Activated T-helper 1 cell treated with Interleukin-2 at 50 U/mL for 16 hours (primary cell): ENCODE data around the gene ZFP36L2.

ENCODE experiments used
- DNase-seq: peaks from one replicate; pipeline ENCODE4 v3.0.0-alpha.2; 2020; ENCODE audit warnings: low read depth

ZFP36L2 gene

DNA sequence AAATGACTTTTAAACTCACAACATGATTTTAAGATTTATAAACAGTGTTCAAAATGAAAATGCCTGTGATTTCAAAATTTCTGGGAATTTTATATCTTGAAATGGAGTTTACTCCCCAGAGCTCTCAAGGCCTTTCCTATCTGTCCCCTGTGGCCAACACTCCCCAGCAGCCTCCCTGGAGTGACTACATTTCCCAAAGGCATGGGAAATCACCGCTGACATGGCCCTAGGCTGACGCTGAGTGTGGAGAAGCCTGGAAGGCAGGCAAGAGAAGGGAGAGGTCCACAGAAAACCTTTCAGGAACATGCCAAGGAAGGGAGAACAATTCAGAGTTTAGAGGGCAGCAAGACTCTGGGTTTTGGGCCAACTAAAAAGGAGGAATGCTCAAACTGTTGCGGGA, 20.2 kb upstream of the ZFP36L2 start:
- DNase-seq: no peak

DNA sequence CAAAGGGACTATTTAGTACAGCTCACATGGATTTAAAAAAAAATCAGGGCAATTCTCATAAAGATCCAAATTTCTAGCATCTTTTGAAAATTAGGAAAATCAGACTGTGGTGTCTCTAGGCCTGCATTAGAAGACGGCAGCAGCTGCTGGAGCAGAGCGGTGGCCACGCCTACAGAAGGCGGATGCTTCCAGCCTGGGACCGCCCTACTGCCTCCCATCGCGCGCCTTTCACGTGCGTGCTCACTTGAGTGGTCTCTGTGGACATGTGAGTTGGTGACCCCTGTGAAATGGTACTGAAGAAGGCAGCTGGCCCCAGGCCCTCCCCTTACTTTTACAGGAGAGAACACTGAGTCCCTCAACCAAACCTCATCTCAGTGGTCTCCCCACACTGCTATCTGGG, 15.2 kb upstream of the ZFP36L2 start:
- no peak for DNase-seq

DNA sequence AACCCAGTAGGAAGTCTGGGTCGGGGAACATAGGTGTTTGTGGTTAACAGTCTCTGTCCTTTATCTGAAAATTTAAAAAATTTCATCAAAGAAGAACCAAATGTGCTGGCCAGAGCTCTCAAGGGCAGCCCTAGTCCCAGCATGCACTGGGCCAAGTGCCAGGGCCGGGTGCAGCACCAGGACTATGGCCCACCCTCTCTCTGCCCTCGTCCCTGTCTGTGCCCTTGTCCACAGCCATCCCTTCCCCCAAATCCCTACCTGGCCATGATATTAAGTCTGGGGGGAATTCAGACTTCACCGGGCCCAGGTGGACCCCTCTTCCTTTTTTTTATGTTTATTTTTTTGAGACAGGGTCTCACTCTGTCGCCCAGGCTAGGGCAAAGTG, 14.4 kb upstream of the ZFP36L2 start:
- DNase-seq: no peak

DNA sequence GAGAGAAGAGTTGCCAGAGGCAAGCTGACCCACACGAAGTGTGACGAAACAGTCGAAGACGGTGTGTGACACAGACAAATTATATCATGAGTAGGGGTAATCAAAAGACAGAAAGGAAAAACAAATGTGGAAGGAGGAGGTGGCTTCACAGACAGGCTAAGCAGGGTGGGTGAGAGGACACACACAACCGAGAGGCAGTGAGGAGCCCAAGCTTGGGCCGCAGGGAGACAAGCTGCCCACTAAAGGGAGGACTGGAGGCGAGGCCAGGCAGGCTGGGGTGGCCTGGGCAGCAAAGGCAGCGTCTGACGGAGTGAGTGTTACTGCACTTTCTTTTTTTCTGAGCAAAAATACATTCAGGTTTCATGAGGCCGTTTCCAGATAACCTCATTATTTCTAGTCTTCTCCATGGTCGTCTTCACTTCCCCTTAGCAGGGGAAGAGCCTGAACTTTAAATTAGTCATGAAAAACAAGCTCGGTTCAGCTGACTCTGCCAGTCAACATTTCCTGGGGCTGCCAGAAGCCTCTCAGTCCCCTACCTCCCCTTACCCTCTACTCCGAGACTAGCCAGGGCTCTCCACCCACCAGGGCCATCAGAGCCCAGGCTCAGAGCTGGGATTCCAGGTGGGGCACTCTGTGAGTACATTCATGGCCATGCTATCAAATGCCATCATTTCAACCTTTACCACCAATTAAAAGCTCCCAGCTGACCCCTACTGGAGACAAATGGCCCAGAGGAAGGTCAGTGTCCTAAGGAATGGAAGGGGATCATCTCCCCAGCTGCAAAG, 13.8 kb upstream of the ZFP36L2 start:
- no peak for DNase-seq

DNA sequence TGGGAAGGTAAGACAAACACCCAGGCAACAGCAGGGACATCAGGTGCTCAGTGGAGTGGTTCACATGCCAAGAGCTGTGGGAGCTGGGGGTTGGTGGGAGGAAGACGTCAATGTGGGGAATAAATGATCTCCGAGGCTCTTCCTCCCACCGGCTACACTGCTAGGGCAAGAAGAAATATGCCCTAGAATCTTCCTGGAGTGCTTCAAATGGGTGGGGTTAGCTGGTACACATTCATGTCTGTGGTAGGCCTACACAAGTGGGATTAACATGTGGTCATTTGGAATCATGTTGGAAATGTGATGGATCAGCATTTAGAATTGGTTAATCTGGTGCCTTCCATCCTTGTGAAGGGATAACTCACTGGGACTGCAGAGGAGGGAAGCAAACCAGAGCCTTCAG, 12.4 kb upstream of the ZFP36L2 start:
- no peak for DNase-seq

DNA sequence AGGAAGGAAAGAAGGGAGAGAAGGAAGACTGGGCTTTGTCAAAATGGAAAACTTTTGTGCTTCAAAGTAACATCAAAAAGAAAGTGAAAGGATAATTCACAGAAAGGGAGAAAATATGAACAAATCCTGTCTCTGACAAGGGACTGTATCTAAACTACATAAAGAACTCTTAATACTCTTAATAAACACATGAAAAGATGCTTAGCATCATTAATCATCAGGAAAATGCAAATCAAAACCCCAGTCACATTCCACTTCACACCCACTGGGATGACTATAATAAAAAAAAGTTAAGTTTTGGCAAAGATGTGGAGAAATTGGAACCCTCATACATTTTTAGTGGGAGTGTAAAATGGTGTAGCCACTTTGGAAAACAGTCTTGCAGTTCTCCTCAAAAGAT, 11.8 kb upstream of the ZFP36L2 start:
- DNase-seq: no peak

DNA sequence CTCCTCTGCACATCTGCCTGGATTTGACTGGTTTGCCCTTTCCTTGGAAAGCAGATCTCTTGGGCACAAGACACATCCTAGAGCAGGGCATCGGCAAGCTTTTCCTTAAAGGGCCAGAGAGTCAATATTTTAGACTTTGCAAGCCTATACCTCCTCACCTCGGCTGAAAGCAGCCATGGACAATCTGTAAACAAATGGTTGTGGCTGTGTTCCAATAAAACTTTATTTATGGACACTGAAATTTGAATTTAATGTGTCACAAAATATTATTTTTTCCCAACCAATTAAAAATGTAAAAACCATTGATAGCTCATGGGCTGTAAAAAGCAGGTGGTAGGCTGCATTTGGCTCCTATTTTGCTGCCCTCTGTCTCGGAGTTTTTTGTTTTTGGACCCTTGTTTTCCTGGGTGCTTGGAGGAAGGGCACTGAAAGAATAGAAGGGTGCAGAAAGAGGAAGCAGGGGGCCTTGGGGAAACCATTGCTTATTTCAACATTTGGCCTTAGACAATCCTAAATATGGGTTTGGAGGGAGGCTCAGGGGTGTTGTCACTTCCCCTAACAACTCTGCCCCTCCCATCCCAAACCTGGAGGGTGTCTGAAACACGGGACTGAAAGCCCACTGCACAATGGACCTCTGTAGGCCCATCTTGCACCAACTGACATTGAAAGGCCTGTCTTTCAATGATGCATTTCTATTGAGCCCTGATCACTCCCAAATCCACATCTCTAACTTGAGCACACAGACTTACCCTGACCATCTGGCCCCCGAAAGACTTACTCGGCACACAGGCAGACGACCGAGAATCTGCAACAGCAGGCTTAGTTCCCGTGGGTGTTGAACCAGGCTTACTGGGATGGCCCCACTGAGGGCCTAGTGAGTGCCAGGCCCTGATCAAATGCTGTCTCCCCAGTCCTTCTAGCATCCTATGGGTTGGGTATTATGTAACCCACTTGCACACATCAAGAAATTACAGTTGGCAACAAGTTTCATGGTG, 7.1 kb upstream of the ZFP36L2 start:
- DNase-seq: no peak

DNA sequence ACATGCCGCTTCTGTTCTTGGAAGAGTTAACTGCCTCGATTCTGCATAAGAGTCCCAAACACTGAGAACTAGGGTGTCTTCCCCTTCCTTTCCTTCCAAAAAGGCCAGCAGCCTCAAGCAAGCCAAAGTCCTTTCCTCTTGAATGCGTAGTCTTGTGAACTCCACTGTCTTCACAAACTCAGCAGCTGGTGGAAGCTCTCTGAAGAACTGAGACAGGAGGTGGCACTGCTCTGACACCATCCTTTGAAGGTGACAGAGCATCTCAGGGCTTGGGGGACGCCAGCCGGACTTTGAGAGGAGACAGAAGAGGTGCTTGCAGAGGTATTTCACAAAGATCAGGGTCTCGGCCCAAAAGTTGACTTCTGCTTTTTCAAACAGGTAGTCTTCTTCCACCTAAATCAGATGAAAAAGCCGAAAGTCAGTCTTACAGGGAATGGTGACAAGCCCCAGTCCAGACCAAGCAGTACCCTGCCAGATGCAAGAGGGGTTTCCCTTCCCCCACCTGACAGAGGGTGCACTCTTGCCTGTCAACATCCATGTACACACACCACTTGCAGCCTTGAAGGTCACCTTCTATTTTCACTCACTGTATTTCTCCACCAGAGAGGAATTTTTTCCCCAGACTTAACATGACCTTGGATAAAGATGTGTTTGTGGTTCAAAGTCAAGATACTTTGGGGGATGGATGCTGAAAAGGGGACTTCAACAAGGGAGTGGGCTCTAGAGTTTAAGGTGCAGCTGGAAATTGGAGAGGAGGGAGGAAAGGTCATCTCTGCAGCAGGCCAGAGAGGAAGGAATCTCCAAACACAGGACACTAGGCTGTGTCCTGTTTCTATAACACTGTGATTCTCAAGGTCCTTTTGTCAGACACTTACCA, 4.8 kb upstream of the ZFP36L2 start:
- DNase-seq: no peak

DNA sequence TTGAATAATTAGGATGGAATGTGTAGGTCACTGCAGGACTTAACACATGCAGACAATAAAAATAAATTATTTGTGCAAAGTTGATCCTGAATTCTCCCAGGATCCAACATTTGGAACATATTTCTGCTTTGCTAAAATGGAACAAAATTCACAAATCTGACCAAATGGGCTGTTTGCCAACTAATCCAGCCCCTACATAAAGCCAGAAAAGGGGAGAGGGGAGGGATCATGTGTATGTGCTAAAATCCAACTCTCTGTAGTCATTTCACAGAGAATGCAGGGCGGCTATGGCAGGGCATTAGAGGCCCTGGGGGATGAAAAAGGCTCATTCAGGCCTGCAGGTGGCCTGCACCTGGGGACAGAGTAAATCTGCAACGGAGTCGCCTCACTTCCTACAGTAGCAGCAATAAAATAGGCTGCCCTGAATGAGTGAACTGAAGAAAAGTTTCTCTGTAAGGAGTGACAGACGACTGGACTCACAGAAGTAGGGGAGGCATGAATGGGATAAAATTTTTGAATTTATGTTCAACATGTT, 4.0 kb upstream of the ZFP36L2 start:
- DNase-seq: no peak

DNA sequence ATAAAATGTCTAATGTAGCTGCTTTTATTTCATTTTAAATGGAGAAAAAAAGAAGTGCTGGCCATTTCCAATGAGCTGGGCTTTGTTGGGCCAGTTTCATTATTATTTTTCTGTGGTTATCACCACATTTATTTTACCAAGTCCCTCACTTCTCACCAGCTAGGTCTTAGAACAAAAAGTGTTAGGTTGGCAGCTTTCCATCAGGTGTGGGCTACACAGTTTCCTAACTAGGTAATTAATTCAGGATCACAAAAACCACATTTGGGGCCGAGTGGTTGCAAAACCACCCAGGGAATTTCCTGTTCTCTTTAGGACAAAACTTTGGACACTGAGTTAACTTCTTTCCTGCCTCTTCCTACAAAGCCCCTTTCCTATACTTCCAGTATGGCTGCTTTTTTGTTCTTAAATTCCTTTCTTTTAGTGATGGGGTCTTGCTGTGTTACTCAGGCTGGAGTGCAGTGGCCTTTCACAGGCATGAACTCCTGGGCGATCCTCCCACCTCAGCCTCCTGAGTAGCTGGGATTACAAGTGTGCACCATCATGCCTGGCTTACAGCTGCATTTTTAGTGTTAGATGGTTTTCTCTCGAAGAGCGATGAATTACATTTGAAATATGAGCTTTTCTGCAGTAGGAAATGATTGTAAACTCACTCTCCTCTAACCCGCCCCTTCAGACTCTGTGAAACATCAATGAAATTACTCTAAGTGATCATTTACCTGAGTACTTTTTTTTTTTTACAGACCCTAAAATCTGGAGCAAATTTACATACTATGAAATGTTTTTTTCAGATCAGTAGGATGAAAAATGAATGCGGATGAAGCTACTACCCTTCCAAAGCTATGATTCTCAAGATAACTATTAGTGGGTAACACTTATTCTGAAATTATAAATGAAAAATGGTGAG, 2.6 kb upstream of the ZFP36L2 start:
- DNase-seq: no peak

DNA sequence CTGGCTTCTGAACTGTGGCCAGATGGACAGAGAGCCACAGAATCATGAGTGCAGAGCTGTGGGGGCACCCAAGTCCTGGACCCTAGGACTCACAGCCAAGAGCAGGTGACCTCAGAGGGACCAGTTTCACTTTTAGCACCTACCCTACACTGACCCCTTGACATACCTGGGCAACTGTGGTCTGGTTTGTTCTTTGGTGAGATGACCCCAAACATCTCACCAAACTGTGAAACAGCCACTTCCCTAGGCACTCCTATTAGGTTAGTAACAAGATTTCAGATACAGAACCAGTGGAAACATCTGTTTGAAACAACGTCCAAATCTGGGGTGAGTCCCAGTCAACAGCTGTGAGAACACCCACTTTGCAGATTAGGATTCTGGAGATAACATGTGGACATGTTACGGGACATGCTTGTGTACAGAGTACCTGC, 1.9 kb upstream of the ZFP36L2 start:
- no peak for DNase-seq

DNA sequence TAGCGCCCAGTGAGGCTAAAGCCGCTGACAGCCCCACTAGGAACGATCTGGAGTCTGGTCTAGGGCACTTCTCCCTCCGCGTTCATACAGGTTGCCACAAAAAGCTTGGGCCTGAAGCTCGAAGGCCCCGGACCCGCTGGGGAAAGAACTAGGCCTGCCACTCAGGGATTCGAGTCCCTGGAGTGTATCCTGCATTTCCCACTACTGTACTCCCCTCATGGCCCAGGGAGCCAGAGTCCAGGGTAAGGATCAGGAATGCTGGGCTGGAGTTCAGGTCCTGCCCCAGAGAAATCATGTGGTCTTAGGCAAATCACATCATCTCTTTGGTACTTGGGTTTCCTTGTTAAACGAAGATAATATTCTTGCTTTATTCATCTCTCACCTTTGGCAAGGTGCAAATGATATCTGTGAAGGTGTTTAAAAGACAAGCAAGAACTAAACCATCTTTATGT, 1.4 kb upstream of the ZFP36L2 start:
- DNase-seq: no peak

DNA sequence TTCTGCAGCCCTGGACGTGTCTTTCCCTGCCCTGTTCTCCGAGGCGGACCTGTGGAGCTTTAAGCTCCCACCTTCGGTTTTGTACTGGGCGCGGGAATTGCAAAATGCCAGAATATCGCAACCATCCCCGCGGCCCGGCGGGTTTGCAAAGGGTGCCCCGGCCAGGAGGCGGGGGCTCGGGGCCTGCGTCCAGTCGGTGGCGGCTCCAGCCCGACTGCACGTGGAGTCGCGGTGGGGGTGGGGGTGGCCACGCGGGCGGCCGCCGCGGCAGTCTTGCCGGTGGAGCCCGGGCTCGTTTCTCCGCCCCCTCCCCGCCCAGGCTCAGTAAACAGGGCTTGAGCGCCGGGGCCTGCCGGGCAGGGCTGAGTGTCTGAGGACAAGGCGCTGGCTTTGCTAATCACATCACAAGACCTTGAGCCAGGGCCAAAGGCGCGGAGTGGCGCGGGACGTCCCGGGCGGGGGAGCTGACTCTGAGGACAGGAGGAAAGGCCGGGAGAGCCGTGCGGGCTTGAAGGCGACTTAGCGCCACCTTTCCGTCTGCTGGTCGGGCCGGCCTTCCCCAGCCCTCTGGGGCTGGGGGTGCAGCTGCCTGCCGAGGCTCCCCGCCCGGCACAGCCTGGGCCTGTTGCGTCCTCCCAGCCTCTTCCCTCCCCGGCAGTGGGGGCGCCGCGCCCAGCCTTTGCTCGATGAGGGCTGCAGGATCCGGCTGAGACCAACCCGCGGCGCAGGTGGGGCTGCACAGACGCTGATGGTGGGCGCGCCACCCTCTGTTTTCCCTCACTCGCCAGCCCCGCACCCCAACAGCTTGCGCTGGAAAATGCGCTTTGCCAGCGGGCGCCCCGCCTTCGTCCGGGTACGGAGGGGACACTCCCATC, 786 bp upstream of the ZFP36L2 start:
- peak; percentile 38 for DNase-seq

DNA sequence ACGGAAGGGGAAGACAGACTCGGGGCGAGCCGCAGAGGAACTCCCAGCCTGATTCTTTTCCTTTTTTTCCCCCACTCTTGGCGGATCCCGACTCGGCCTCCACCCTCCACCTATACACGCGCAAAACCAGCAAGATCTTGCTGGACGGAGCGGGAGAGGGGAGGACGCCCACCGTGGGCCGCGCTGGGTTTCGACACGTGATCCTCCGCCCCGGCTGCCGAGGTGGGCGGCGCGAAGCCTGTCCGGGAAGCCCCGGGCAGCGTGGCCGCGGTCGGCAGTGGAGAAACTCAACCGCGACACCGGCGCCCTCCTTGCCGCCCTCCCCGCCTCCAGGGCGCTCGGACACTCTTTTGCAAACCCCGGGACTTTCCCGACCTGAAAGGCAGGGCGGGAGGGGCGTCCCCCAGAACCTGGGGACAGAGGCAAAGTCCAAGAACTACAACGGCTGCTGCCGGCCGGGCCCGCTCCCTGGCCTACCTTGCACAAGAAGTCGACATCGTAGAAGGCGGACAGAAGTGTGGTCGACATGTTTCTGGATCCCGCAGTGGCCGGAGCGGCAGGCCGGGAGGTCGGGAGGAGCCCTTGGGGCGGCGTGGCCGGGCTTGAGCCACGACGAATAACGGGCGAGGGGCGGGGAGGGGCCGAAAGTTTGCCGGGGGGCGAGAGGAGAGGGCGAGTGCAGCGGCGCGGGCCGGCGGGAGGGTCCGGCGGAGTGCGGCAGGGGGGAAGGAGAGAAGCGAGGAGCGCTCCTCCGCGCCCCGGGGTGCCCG, 433 bp downstream of the ZFP36L2 start:
- DNase-seq: peak; percentile 42

DNA sequence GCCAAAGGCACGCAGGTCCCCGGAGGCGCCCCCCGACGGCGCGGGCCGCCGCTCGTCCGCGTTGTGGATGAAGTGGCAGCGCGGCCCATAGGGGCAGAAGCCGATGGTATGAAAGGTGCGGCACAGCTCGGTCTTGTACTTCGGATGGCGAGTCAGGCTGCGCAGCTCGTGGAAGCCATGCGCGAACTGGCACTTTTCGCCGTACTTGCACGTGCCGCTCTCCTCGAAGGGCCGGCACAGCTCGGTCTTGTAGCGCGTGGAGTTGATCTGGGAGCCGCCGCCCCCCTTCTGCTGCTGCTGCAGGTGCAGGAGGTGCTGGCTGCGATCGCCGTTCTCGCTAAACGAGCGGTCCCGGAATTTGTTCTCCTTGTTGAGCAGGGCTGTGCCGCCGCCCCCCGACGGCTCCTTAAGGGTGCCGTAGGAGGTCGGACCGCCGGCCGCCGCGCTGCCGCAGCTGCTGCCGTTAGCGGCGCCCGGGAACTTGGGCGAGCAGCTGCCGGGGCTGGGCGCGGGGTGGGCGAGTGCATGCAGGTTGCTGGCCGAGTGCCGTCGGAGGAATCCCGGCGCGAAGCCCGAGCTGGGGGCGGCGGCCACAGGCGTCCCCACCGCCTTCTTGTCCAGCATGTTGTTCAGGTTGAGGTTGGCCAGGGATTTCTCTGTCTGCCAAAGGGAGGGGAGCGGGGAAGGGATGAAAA, 1.2 kb downstream of the ZFP36L2 start:
- DNase-seq: peak; percentile 53

DNA sequence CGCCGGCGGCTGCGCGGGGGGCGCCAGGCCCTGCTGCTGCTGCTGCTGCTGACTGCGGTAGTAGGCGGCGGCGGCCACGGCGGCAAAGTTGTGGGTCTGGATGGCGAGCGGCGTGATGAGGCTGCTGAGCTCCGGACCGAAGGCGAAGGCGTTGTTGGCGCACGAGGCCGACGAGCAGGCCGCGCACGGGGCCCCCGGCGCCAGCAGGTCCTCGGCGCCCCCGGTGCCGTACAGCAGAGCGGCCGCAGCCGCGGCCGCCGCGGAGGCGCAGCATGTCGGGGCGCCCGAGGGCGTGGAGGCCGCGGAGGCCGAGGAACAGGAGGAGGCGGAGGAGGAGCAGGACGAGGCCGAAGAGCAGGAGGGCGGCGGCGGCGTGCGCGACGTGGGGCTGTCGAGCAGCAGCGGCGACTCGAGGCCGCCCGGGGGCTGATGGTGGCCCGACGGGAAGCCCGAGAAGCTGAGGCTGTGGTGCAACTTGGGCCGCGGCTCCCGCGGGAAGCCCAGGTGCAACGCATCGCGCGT, 1.8 kb downstream of the ZFP36L2 start:
- no peak for DNase-seq

DNA sequence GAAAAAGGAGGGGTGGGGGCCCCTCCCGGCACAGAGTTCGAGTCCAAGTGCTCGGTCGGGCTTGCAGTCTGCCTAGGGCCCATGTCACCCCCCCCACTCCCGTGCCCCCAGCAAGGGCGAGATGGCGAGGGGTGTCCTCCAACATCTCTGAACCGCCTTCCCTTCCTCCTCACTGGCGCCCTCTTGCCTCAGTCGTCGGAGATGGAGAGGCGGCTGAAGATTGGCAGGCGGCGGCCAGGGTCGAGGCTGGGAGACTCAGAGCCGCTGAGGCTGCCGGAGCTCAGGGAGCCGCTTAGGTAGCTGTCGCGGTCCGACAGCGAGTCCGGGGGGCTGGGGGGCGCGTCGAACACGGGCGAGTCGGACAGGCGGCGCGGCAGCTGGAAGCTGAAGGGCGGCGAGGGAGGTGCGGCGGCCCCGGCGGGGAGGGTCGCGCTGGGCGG, 2.3 kb downstream of the ZFP36L2 start:
- DNase-seq: peak; percentile 63

DNA sequence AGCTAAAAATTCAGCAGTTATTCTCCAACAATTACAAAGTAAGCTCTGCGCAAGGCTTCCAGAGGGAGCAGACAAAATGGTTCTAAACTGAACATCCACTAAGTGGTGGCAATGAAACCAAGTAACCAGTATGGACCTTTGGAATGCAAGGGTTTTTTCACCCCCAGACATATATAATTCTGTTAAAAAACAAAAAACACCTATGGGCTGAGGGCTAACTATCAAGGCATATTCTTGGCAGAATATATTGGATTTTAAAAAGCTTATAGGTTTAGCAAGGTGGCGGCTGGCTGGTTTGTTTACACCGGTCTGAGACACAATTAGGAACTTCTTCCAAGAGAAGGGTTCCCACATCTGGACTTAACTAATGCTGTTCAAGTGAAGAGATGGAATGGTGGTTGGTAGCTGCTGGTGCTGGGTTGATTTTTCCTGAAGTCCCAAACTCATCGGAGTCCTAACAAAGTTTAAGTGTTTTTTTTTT, 2.8 kb downstream of the ZFP36L2 start:
- no peak for DNase-seq
